ENCODE data around the gene SMAD6.

SMAD6 gene

GRCh38 chr15:66789029-66790025 is 87.3 kb downstream of the SMAD6 start:
- peak; percentile 81 for TF ChIP-seq CTCF (conservative IDR thresholded peaks at IDR 0.05; ENCODE audit: low read depth, low read length)
- H3K4me3 ChIP-seq (ENCODE audit: low read depth, low read length): no peak overlapping the region
- DNase-seq (ENCODE audit: low read depth): peak; percentile 89

GRCh38 chr15:66795851-66796250 is 93.8 kb downstream of the SMAD6 start:
- no peak for DNase-seq (ENCODE audit: low read depth)
- TF ChIP-seq CTCF (conservative IDR thresholded peaks at IDR 0.05; ENCODE audit: low read depth, low read length): no peak
- H3K4me3 ChIP-seq (ENCODE audit: low read depth, low read length): no peak overlapping the region

GRCh38 chr15:66796343-66796742 is 94.3 kb downstream of the SMAD6 start:
- no peak overlapping the region for H3K4me3 ChIP-seq (ENCODE audit: low read depth, low read length)
- no peak for DNase-seq (ENCODE audit: low read depth)
- no peak for TF ChIP-seq CTCF (conservative IDR thresholded peaks at IDR 0.05; ENCODE audit: low read depth, low read length)

DNA sequence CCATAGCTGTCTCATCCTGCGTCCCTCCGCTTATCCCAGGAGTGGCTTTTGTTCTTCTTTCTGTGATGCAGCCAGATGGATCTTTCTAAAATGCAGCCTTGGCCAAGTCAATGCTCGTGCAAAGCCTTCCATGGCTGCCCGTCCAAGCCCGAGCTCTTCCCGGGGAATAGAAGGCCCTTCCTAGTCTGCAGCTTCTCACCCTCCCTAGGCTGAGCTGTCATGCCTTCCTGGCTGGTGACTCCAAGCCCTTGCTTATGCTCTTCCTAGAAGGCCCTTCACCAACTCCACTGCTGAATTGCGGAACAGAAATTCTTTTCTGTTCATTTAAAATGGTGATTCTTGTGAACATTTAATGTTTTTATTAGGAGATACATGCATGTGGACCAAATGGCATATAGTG is 95.9 kb downstream of the SMAD6 start:
- H3K4me3 ChIP-seq (ENCODE audit: low read depth, low read length): no peak overlapping the region
- no peak for DNase-seq (ENCODE audit: low read depth)
- no peak for TF ChIP-seq CTCF (conservative IDR thresholded peaks at IDR 0.05; ENCODE audit: low read depth, low read length)

- no peak for TF ChIP-seq CTCF (conservative IDR thresholded peaks at IDR 0.05; ENCODE audit: low read depth, low read length)
- no peak overlapping the region for H3K4me3 ChIP-seq (ENCODE audit: low read depth, low read length)
- peak; percentile 80 for DNase-seq (ENCODE audit: low read depth)
Measured at GRCh38 chr15:66798426-66799061, 96.5 kb downstream of the SMAD6 start.

GRCh38 chr15:66799242-66799641 is 97.2 kb downstream of the SMAD6 start:
- no peak for TF ChIP-seq CTCF (conservative IDR thresholded peaks at IDR 0.05; ENCODE audit: low read depth, low read length)
- no peak for DNase-seq (ENCODE audit: low read depth)
- no peak overlapping the region for H3K4me3 ChIP-seq (ENCODE audit: low read depth, low read length)

All from choroid plexus epithelial cell (primary cell).